CD4-positive, alpha-beta T cell treated with Interleukin-12 subunit alpha and Interleukin-12 subunit beta, for 1 hour (primary cell): ENCODE data around the gene EPB41.
"Not testable (repeated sequence)": the region's sequence is repeated elsewhere in the genome, so short reads cannot be mapped to it uniquely, and the experiment has no call there.

Experiments used
- DNase-seq: peaks from one replicate; pipeline ENCODE4 v3.0.0-alpha.2; 2020

The EPB41 gene

GRCh38 chr1:28914228-28915030 is at the start of gene EPB41:
EPB41 (plus strand) TSS chr1:28914569; CDS start chr1:28987438, 72,869 bp downstream.
- DNase-seq, result peak; percentile 94

- no peak for DNase-seq
Measured at GRCh38 chr1:28864695-28865094, 49.7 kb upstream of the EPB41 start.

- DNase-seq, result no peak
Measured at GRCh38 chr1:28865997-28866650, 48.2 kb upstream of the EPB41 start.

GRCh38 chr1:28867850-28868249 is 46.5 kb upstream of the EPB41 start:
- no peak for DNase-seq

- DNase-seq, result no peak
Measured at GRCh38 chr1:28869952-28870351, 44.4 kb upstream of the EPB41 start.

GRCh38 chr1:28871631-28872401 is 42.6 kb upstream of the EPB41 start:
- DNase-seq, result no peak

- not testable (repeated sequence) for DNase-seq
Measured at GRCh38 chr1:28875134-28875533, 39.2 kb upstream of the EPB41 start.

- DNase-seq, result peak; percentile 81
Measured at GRCh38 chr1:28877132-28877781, 37.1 kb upstream of the EPB41 start.

- DNase-seq, result no peak
Measured at GRCh38 chr1:28878796-28879195, 35.6 kb upstream of the EPB41 start.

- peak; percentile 80 for DNase-seq
Measured at GRCh38 chr1:28882009-28882628, 32.2 kb upstream of the EPB41 start.

- DNase-seq, result no peak
Measured at GRCh38 chr1:28883242-28883616, 31.1 kb upstream of the EPB41 start.

GRCh38 chr1:28885472-28885877 is 28.9 kb upstream of the EPB41 start:
- DNase-seq, result no peak

- DNase-seq, result no peak
Measured at GRCh38 chr1:28885977-28886730, 28.2 kb upstream of the EPB41 start.

- peak; percentile 92 for DNase-seq
Measured at GRCh38 chr1:28886731-28887418, 27.5 kb upstream of the EPB41 start.

GRCh38 chr1:28887419-28887834 is 26.9 kb upstream of the EPB41 start:
- peak; percentile 81 for DNase-seq

GRCh38 chr1:28887835-28888682 is 26.3 kb upstream of the EPB41 start:
- DNase-seq, result no peak

GRCh38 chr1:28888915-28889314 is 25.5 kb upstream of the EPB41 start:
- DNase-seq, result no peak

GRCh38 chr1:28889357-28889756 is 25.0 kb upstream of the EPB41 start:
- DNase-seq, result no peak

GRCh38 chr1:28890435-28890834 is 23.9 kb upstream of the EPB41 start:
- DNase-seq, result no peak

- DNase-seq, result no peak
Measured at GRCh38 chr1:28890836-28891235, 23.5 kb upstream of the EPB41 start.
